Measurements from ENCODE around the gene SLC6A20.
A peak's percentile ranks its signal among the peaks of the same experiment; 100 is the strongest.

SLC6A20 gene

GRCh38 chr3:45802146-45802545, 5.8 kb upstream of the SLC6A20 start:
- H3K4me3 ChIP-seq (ENCODE audit: low read depth, low read length) = no peak overlapping the region

GRCh38 chr3:45800611-45801010, 4.3 kb upstream of the SLC6A20 start:
- no peak overlapping the region for H3K4me3 ChIP-seq (ENCODE audit: low read depth, low read length)

- no peak overlapping the region for H3K4me3 ChIP-seq (ENCODE audit: low read depth, low read length)
Observed at GRCh38 chr3:45799586-45799985, 3.2 kb upstream of the SLC6A20 start.

DNA sequence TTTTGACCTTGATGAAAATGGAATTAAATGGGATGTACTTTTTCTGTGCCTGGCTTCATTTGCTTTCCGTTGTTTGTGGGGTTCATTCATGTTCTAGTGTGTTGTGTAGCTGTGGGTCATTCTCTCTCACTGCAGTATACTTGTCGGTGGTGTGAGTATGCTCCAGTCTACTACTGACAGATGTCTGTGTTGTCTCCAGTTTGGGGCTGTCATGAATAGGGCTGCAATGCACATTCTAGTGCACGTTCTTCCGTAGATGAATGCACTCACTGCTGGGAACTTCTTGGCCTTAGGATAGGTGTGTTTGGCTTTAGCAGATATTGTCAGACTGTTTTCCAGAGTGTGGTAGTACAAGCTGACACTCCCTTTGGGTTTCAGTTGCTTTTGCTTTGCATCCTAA, 1.7 kb upstream of the SLC6A20 start:
- no peak overlapping the region for H3K4me3 ChIP-seq (ENCODE audit: low read depth, low read length)

DNA sequence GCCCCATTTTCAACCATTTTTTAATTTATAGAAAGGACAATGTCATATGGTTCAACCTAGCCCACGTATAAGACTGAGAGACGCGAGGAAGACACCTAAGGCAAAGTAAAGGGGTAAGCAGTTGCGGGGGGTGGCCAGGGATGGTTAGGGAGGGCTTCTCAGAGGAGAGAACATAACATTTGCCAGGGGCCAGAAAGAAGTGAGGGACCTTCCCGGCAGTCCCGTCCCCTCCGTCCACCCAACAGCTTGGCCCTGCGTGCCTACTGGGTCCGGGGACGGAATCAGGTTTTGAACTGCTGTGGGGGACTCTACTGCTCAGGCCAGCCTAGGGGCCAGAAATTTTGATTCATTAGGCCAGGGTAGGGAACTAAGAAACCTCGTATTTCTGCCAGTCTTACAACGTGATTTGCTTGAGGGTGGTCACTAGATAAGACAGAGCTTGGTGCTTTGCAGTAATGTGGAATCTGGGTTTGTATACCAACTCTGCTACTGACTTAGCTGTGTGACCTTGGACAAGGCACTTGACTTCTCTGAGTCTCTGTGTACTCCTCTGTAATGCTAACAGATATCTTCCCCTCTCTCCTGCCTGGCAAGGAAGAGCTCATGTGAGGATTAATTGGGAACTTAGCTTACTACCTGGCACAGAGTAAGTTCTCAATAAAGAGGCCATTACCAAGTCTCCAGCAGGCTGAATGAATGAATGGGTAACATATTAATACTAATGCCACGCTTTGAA, 734 bp upstream of the SLC6A20 start:
- peak overlapping the region; percentile 58 for H3K4me3 ChIP-seq (ENCODE audit: low read depth, low read length)

- H3K4me3 ChIP-seq (ENCODE audit: low read depth, low read length) = peak overlapping the region; percentile 58
Observed at GRCh38 chr3:45795509-45795881, 841 bp downstream of the SLC6A20 start.

DNA sequence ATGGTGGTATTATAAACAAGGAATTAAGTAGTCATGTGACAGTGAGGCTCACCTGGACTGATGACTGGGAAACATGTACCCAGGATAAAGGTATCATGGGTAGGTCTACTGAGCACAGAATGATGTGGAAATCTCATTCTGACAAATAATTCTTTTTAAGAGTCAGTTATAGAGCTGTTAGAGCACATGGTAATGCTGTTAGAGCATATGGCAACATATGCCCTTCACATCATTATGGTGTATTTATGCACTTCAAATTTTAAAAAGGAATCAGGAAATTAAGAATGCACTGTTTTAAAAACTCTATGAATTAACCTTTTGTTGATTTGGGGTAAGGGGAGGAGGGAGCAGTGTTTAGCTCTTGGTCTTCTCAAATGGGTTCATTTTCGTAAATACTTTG, 1.7 kb downstream of the SLC6A20 start:
- no peak overlapping the region for H3K4me3 ChIP-seq (ENCODE audit: low read depth, low read length)

GRCh38 chr3:45794177-45794560, 2.2 kb downstream of the SLC6A20 start:
- no peak overlapping the region for H3K4me3 ChIP-seq (ENCODE audit: low read depth, low read length)

- H3K4me3 ChIP-seq (ENCODE audit: low read depth, low read length) = no peak overlapping the region
Observed at GRCh38 chr3:45793482-45794176, 2.7 kb downstream of the SLC6A20 start.

- H3K4me3 ChIP-seq (ENCODE audit: low read depth, low read length) = no peak overlapping the region
Observed at GRCh38 chr3:45792516-45793172, 3.7 kb downstream of the SLC6A20 start.

DNA sequence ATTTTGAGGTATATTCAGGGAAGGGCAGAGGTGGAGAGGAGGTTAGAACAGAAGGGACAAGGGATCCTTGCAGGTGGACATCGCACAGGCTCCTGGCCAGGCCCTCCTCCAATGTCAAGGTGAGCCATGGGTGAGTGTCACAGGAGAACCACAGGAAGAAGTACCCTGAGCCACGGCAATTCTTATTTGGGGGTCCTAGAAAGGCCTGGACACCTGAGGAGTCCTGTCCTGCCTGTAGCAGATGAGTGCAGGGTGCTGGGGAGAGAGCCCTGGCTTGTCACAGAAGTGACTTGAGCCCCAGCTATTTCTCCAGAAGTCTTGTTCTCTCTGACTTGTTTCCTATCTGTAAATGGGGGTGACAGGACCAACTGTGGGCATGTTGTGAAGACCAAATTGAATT, 4.3 kb downstream of the SLC6A20 start:
- no peak overlapping the region for H3K4me3 ChIP-seq (ENCODE audit: low read depth, low read length)

DNA sequence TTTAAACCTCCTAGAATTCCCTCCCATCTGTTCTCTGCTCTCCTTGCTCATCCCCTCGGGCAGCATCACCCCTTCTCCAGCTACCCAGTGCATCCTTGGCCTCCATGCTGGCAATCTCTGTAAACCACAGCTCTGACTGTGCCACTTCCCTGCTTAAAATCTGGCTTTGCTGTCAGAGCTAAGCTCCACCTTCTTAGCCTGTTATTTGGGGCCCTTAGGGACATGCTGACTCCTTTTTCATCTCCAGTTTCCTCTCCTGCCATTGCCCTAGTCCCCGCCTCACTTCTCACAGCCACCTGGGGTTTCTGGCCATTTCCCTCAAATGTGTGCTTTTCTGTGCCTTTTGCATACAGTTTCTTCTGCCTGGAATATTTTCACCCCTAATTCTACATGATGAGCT, 5.7 kb downstream of the SLC6A20 start:
- H3K4me3 ChIP-seq (ENCODE audit: low read depth, low read length) = no peak overlapping the region

DNA sequence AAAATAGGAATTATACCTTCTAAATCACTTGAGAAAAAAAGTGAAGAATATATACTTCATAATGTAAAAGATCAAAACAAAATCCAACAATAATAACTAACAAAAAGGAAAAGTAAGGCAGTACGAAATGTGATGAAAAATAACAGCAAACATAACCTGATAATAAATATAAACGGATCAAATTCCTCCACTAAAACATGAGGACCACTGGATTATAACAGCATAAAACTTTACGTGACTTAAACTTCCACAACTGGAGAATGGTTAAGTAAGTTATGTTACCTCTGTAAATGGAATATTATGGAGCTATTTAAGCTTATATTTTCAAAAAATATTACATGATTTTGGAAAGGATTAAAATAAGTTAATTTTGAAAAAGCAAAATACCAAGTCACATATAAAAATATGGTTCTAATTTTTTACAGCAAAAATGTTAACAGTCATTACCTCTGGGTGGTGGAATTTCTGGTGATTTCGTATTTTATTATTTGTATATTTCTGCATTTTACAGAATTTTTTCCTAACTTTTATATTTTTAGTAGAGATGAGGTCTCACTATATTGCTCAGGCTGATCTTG, 7.0 kb downstream of the SLC6A20 start:
- no peak overlapping the region for H3K4me3 ChIP-seq (ENCODE audit: low read depth, low read length)

DNA sequence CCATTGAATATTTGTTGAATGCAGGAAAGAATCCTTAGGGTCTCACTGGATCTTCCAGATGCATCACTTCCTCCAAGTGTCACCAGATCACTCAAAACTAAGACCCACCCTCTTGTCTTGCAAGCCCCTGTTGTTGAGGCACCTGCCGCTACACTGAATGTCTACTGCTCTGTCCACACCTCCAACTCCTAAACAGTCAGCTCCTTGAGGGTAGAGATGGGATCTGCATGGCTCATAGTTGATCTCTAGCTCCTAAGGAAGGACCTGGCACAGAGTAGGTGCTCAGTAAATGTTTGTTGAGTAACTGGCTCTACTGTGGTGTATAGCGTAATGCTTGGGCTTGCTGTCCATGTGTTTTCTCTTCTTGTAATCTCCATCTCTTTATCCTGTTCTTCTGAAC, 8.8 kb downstream of the SLC6A20 start:
- no peak overlapping the region for H3K4me3 ChIP-seq (ENCODE audit: low read depth, low read length)

DNA sequence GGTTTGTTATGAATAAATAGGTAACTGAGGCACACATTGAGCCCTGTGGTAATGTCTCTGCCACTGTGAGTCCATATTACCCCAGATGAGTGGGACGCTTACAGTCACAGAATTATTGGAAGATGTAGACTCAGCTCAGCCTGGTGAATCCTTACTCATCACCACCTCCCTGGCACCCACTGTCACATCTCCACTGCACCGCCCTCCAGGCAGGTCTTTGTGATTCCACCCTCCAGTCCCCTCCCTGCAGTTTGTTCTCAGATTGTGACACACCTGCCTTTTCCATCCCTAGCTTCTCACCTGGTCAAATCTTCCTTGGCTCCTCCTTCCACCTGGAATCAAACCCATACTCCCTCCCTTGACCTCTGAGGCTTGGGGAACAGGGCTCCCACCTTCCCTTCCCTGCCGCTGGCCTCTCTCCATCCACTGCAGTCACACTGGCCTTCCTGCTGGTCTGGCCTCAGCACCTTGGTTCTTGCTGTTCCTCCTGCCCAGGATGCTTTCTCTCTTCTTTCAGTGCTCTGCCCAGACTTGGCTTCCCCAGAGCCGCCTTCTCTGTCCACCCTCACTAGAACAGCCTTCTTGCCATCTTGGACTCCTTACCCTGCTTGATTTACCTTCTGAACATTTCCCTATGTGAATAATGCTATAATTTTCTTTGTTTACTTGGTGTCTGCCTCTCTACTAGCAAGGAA, 9.4 kb downstream of the SLC6A20 start:
- H3K4me3 ChIP-seq (ENCODE audit: low read depth, low read length) = no peak overlapping the region

DNA sequence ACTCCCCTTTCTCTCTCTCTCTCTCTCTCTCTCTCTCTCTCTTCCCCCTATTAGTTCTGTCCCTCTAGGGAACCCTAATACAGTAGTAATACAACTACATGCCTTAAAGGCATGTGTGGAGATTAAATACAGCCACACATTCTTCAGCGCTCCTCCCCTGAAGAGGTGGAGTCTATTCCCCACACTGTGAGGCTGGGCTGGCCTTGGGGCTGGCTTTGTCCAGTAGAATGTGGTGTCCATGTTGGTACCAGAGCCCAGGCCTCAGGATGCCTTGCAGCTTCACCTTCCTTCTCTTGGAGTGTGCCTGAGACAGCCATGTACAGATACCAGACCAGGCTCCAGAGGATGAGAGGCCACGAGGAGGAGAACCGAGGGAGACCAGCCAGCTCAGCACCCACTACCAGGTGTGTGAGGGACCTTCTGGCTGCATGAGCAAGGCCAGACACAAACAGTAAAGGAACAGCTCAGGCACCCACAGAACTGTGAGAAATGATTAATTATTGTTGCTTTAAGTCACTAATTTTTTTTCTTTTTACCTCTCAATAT, 10.7 kb downstream of the SLC6A20 start:
- H3K4me3 ChIP-seq (ENCODE audit: low read depth, low read length) = no peak overlapping the region

DNA sequence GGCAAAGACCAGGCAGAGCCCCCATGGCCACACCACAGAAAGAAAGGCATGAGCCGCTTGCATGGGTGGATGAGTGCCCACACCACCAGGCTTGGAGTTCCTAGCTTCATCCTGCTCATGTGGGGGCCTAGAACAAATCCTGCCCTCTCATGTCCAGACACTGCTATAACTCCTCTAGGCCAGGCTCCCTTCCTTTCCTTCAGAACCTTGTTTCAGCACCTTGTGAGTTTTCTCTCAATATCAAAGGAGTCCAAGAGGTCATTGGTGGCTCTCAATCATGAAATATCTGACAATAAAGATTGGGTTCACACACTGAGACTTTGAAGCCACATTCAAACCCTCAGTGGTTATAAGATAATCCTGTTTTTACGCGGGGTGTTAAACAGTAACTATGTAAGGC, 12.7 kb downstream of the SLC6A20 start:
- H3K4me3 ChIP-seq (ENCODE audit: low read depth, low read length) = no peak overlapping the region

DNA sequence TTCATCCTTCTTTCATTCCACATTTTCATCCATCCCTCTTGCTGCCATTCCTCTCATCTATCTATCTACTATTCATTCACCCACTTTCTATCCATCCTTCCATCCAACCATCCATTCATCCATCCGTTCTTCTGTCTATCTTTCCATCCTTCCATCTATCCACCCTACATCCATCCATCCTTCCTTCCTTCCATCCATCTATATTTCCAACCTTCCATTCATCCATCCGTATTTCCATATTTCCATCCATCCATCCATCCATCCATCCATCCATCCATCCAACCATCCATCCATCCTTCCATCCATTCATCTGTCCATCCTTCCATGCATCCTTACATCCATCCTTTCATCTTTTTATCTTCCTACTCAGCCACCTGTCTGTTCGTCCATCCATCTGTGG, 14.0 kb downstream of the SLC6A20 start:
- H3K4me3 ChIP-seq (ENCODE audit: low read depth, low read length) = no peak overlapping the region

DNA sequence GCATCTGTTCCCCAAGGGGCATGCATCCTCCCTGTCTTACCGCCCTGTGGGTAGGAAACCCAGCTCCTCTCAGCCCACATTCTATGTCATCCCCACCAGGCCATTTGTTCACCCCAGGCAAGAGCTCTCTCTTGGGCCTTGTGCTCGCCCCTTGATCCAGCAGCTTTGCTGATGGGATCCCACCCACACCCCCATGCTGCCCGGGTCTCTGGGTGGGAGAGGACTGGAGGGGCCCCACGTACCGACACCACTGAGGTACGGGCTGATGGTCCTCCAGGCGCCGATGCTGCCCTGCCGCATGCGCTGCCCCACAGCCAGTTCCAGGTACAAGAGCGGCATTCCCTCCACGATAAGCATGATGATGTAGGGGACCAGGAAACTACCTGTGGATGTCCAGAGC, 14.5 kb downstream of the SLC6A20 start:
- H3K4me3 ChIP-seq (ENCODE audit: low read depth, low read length) = no peak overlapping the region

GRCh38 chr3:45781271-45781670, 15.1 kb downstream of the SLC6A20 start:
- H3K4me3 ChIP-seq (ENCODE audit: low read depth, low read length) = no peak overlapping the region
